ENCODE data around the gene MEOX1.
A peak's percentile ranks its signal among the peaks of the same experiment; 100 is the strongest.

The MEOX1 gene

DNA sequence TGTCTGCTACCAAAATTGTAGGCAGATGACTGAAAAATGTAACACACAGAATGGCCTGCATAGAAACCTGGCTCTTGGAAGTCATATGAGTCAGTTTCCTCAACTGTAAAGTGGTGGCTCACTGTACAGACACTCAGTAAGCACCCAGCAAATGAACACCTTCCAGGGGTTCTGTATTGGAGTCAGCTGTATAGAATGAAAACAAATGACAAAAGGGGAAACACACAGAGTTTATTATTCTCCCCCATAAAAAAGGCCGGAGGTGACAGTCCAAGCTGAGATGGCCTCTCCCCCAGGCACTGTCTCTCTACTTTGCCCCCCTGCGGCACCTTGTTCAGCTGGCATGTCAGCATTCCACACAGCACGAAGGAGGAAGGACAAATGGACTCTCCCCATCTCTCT, 6.2 kb upstream of the MEOX1 start:
- Histone ChIP-seq H3K27me3 (ENCODE audit: insufficient read depth, low read length) (no peaks in the 10 kb centered on the region), H3K4me3 (ENCODE audit: low read depth, low read length) (no peak overlapping the region), H3K4me1 (ENCODE audit: control insufficient read depth, insufficient read depth, low read length, unreplicated experiment) (peaks cover 13% of the 10 kb centered on the region), H3K79me2 (ENCODE audit: control insufficient read depth, insufficient read depth, low read length, unreplicated experiment) (no peaks in the 10 kb centered on the region), H3K36me3 (ENCODE audit: insufficient read depth, low read length) (no peaks in the 10 kb centered on the region), H3K27ac (ENCODE audit: low read depth, low read length) (no peak overlapping the region), H2AFZ (ENCODE audit: low read length, unreplicated experiment) (no peak overlapping the region)

- Histone ChIP-seq H3K27me3 (ENCODE audit: insufficient read depth, low read length) (no peaks in the 10 kb centered on the region), H3K36me3 (ENCODE audit: insufficient read depth, low read length) (no peaks in the 10 kb centered on the region), H3K27ac (ENCODE audit: low read depth, low read length) (no peak overlapping the region), H3K79me2 (ENCODE audit: control insufficient read depth, insufficient read depth, low read length, unreplicated experiment) (no peaks in the 10 kb centered on the region), H2AFZ (ENCODE audit: low read length, unreplicated experiment) (no peak overlapping the region), H3K4me1 (ENCODE audit: control insufficient read depth, insufficient read depth, low read length, unreplicated experiment) (peaks cover 17% of the 10 kb centered on the region), H3K4me3 (ENCODE audit: low read depth, low read length) (no peak overlapping the region)
These were observed 5.8 kb upstream of the MEOX1 start for GRCh38 chr17:43667506-43667905.

- H3K4me1 ChIP-seq (ENCODE audit: control insufficient read depth, insufficient read depth, low read length, unreplicated experiment) = peaks cover 22% of the 10 kb centered on the region
- H3K4me3 ChIP-seq (ENCODE audit: low read depth, low read length) = no peak overlapping the region
- no peaks in the 10 kb centered on the region for H3K27me3 ChIP-seq (ENCODE audit: insufficient read depth, low read length)
- H3K27ac ChIP-seq (ENCODE audit: low read depth, low read length) = no peak overlapping the region
- H3K79me2 ChIP-seq (ENCODE audit: control insufficient read depth, insufficient read depth, low read length, unreplicated experiment) = no peaks in the 10 kb centered on the region
- H2AFZ ChIP-seq (ENCODE audit: low read length, unreplicated experiment) = no peak overlapping the region
- no peaks in the 10 kb centered on the region for H3K36me3 ChIP-seq (ENCODE audit: insufficient read depth, low read length)
These were observed 4.2 kb upstream of the MEOX1 start for GRCh38 chr17:43665937-43666236.

- no peak overlapping the region for H3K4me3 ChIP-seq (ENCODE audit: low read depth, low read length)
- H3K27me3 ChIP-seq (ENCODE audit: insufficient read depth, low read length) = no peaks in the 10 kb centered on the region
These were observed 3.6 kb upstream of the MEOX1 start for GRCh38 chr17:43665084-43665936.

DNA sequence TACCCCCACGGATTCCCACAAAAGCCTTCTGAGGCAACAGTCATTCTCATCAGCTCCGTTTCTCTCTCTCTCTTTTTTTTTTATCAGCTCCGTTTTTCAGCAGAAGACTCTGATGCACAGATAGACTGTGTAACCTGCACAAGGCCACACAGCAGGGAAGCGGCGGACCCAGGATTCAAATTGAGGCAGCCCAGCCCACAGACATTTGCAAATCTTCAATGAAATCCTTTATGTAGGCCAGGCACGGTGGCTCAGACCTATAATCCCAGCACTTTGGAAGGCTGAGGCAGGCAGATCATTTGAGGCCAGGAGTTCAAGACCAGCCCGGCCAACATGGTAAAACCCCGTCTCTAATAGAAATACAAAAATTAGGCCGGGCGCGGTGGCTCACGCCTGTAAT, 2.4 kb upstream of the MEOX1 start:
- no peak overlapping the region for H2AFZ ChIP-seq (ENCODE audit: low read length, unreplicated experiment)
- no peaks in the 10 kb centered on the region for H3K27me3 ChIP-seq (ENCODE audit: insufficient read depth, low read length)
- H3K4me1 ChIP-seq (ENCODE audit: control insufficient read depth, insufficient read depth, low read length, unreplicated experiment) = peaks cover 19% of the 10 kb centered on the region
- H3K4me3 ChIP-seq (ENCODE audit: low read depth, low read length) = no peak overlapping the region
- no peaks in the 10 kb centered on the region for H3K36me3 ChIP-seq (ENCODE audit: insufficient read depth, low read length)
- H3K79me2 ChIP-seq (ENCODE audit: control insufficient read depth, insufficient read depth, low read length, unreplicated experiment) = no peaks in the 10 kb centered on the region
- no peak overlapping the region for H3K27ac ChIP-seq (ENCODE audit: low read depth, low read length)

More at GRCh38 chr17:43665084-43665936, 3.6 kb upstream of the MEOX1 start:
- Histone ChIP-seq H3K27ac (ENCODE audit: low read depth, low read length) (no peak overlapping the region), H2AFZ (ENCODE audit: low read length, unreplicated experiment) (no peak overlapping the region), H3K4me1 (ENCODE audit: control insufficient read depth, insufficient read depth, low read length, unreplicated experiment) (peaks cover 19% of the 10 kb centered on the region), H3K36me3 (ENCODE audit: insufficient read depth, low read length) (no peaks in the 10 kb centered on the region), H3K79me2 (ENCODE audit: control insufficient read depth, insufficient read depth, low read length, unreplicated experiment) (no peaks in the 10 kb centered on the region)

GRCh38 chr17:43663383-43663782, 1.7 kb upstream of the MEOX1 start:
- no peak overlapping the region for H2AFZ ChIP-seq (ENCODE audit: low read length, unreplicated experiment)
- H3K27me3 ChIP-seq (ENCODE audit: insufficient read depth, low read length) = no peaks in the 10 kb centered on the region
- H3K79me2 ChIP-seq (ENCODE audit: control insufficient read depth, insufficient read depth, low read length, unreplicated experiment) = no peaks in the 10 kb centered on the region
- no peak overlapping the region for H3K4me3 ChIP-seq (ENCODE audit: low read depth, low read length)
- no peaks in the 10 kb centered on the region for H3K36me3 ChIP-seq (ENCODE audit: insufficient read depth, low read length)
- peaks cover 19% of the 10 kb centered on the region for H3K4me1 ChIP-seq (ENCODE audit: control insufficient read depth, insufficient read depth, low read length, unreplicated experiment)
- no peak overlapping the region for H3K27ac ChIP-seq (ENCODE audit: low read depth, low read length)

DNA sequence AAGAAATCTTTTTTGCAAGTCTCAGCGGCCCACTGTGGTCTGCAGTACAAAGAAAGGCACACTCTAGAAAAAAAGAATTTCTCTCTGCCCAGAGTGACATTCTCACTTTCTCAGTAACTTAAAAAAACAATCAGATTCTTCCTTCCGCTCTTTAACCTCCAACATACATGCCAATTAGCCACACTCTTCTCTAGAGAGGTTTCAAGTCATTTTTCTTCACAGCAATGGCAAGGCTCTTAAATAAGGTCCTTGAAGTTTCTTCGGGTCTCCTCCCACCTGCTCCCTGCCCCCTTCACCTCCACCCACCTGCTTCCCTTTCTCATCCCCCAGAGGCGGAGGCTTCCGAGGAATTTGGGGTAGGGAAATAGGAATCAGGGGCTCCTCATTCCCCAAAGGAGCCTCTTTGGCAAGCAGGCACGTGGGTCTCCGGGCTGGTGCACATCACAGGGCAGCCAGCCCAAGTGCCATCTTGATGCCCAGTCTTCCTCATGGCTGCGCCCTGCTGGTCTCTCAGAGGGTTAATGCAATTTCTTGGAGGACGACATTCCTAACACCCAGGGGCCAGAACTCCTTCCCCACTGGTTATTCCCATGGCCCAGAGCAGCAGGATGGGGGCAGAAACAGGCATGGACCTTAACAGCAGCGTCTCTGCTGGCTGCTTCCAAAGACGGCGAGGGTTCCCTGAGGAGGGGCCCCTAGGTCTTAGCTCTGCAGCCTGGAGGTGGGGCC, 855 bp upstream of the MEOX1 start:
- H3K36me3 ChIP-seq (ENCODE audit: insufficient read depth, low read length) = no peaks in the 10 kb centered on the region
- H3K79me2 ChIP-seq (ENCODE audit: control insufficient read depth, insufficient read depth, low read length, unreplicated experiment) = no peaks in the 10 kb centered on the region
- H3K27me3 ChIP-seq (ENCODE audit: insufficient read depth, low read length) = no peaks in the 10 kb centered on the region
- H3K4me1 ChIP-seq (ENCODE audit: control insufficient read depth, insufficient read depth, low read length, unreplicated experiment) = peaks cover 16% of the 10 kb centered on the region
- H3K27ac ChIP-seq (ENCODE audit: low read depth, low read length) = no peak overlapping the region
- H2AFZ ChIP-seq (ENCODE audit: low read length, unreplicated experiment) = no peak overlapping the region
- peak overlapping the region; percentile 50; the same call in 1 of the 2 replicates for H3K4me3 ChIP-seq (ENCODE audit: low read depth, low read length)

GRCh38 chr17:43660816-43661493, 767 bp downstream of the MEOX1 start:
- no peak overlapping the region for H2AFZ ChIP-seq (ENCODE audit: low read length, unreplicated experiment)
- H3K27me3 ChIP-seq (ENCODE audit: insufficient read depth, low read length) = no peaks in the 10 kb centered on the region
- H3K4me3 ChIP-seq (ENCODE audit: low read depth, low read length) = no peak overlapping the region
- H3K4me1 ChIP-seq (ENCODE audit: control insufficient read depth, insufficient read depth, low read length, unreplicated experiment) = peaks cover 21% of the 10 kb centered on the region
- no peaks in the 10 kb centered on the region for H3K36me3 ChIP-seq (ENCODE audit: insufficient read depth, low read length)
- no peaks in the 10 kb centered on the region for H3K79me2 ChIP-seq (ENCODE audit: control insufficient read depth, insufficient read depth, low read length, unreplicated experiment)
- H3K27ac ChIP-seq (ENCODE audit: low read depth, low read length) = no peak overlapping the region

GRCh38 chr17:43659823-43660617, 1.7 kb downstream of the MEOX1 start:
- H2AFZ ChIP-seq (ENCODE audit: low read length, unreplicated experiment) = no peak overlapping the region
- no peaks in the 10 kb centered on the region for H3K79me2 ChIP-seq (ENCODE audit: control insufficient read depth, insufficient read depth, low read length, unreplicated experiment)
- H3K36me3 ChIP-seq (ENCODE audit: insufficient read depth, low read length) = no peaks in the 10 kb centered on the region
- H3K27me3 ChIP-seq (ENCODE audit: insufficient read depth, low read length) = no peaks in the 10 kb centered on the region
- H3K4me1 ChIP-seq (ENCODE audit: control insufficient read depth, insufficient read depth, low read length, unreplicated experiment) = peaks cover 24% of the 10 kb centered on the region
- no peak overlapping the region for H3K4me3 ChIP-seq (ENCODE audit: low read depth, low read length)
- no peak overlapping the region for H3K27ac ChIP-seq (ENCODE audit: low read depth, low read length)

- Histone ChIP-seq H3K79me2 (ENCODE audit: control insufficient read depth, insufficient read depth, low read length, unreplicated experiment) (no peaks in the 10 kb centered on the region), H2AFZ (ENCODE audit: low read length, unreplicated experiment) (no peak overlapping the region), H3K4me1 (ENCODE audit: control insufficient read depth, insufficient read depth, low read length, unreplicated experiment) (peaks cover 24% of the 10 kb centered on the region), H3K4me3 (ENCODE audit: low read depth, low read length) (no peak overlapping the region), H3K27me3 (ENCODE audit: insufficient read depth, low read length) (no peaks in the 10 kb centered on the region), H3K36me3 (ENCODE audit: insufficient read depth, low read length) (no peaks in the 10 kb centered on the region), H3K27ac (ENCODE audit: low read depth, low read length) (no peak overlapping the region)
These were observed 2.8 kb downstream of the MEOX1 start for GRCh38 chr17:43658900-43659299.

Data from ACC112 (cell line).